ENCODE data around the gene CDKAL1. TPM values are rescaled to one million over a fixed set of nuclear protein-coding genes. Genes with fewer than 3 reads are reported as not detected.

The CDKAL1 gene
- total and polyA plus RNA-seq, 2 donors, result 5.8 to 44.1 TPM

GRCh38 chr6:21163838-21164180 lies 629.6 kb downstream of the CDKAL1 start:
- H3K36me3 ChIP-seq (ENCODE audit: insufficient read depth), result no peaks in the 10 kb centered on the region
- no peak overlapping the region for H3K4me3 ChIP-seq (ENCODE audit: low read depth, low read length)
- no peaks in the 10 kb centered on the region for H3K4me1 ChIP-seq (ENCODE audit: insufficient read depth)
- no peak for DNase-seq (ENCODE audit: extremely low spot score)
- 99% methylated on average over 2 of the region's 2 CpGs for WGBS
- H3K27ac ChIP-seq (ENCODE audit: low read depth), result no peak overlapping the region

DNA sequence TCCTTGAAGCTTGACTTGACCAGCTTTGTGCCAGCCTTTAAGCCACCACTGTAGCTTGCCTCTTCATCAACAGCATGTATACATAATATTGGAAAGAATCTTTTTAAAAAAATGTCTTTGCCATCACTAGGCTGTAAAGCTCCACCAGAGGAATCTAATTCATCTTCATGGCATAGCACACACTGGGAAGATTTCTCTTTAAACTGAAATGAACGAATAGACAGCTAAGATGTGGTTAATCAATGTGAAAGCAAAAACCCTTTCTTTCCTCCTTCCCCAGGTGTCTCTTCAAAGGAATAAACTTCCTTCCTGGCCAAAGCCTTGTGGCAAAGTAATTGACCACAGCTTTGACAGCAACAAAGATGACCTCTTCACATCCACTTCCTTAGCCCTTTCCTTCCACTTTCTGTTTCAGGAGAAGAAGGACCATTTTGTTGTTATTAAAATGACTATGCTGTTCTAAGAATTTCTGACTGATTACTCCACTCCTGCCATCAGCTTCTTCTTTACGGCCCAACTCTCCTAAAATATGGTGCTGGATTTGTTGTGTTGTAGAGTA lies 630.6 kb downstream of the CDKAL1 start:
- no peak overlapping the region for H3K27ac ChIP-seq (ENCODE audit: low read depth)
- H3K36me3 ChIP-seq (ENCODE audit: insufficient read depth), result no peaks in the 10 kb centered on the region
- no peak for DNase-seq (ENCODE audit: extremely low spot score)
- H3K4me3 ChIP-seq (ENCODE audit: low read depth, low read length), result no peak overlapping the region
- 71% methylated on average over 2 of the region's 2 CpGs for WGBS
- no peaks in the 10 kb centered on the region for H3K4me1 ChIP-seq (ENCODE audit: insufficient read depth)

- WGBS, result 93% methylated on average over 2 of the region's 2 CpGs
- DNase-seq (ENCODE audit: extremely low spot score), result no peak
- Histone ChIP-seq H3K27ac (ENCODE audit: low read depth) (no peak overlapping the region), H3K4me3 (ENCODE audit: low read depth, low read length) (no peak overlapping the region), H3K4me1 (ENCODE audit: insufficient read depth) (no peaks in the 10 kb centered on the region), H3K36me3 (ENCODE audit: insufficient read depth) (no peaks in the 10 kb centered on the region)
These were observed 632.5 kb downstream of the CDKAL1 start for GRCh38 chr6:21166754-21167153.

GRCh38 chr6:21167790-21168189 lies 633.5 kb downstream of the CDKAL1 start:
- H3K36me3 ChIP-seq (ENCODE audit: insufficient read depth), result no peaks in the 10 kb centered on the region
- H3K27ac ChIP-seq (ENCODE audit: low read depth), result no peak overlapping the region
- 37% methylated on average over 6 of the region's 6 CpGs for WGBS
- H3K4me1 ChIP-seq (ENCODE audit: insufficient read depth), result no peaks in the 10 kb centered on the region
- H3K4me3 ChIP-seq (ENCODE audit: low read depth, low read length), result no peak overlapping the region
- DNase-seq (ENCODE audit: extremely low spot score), result no peak

- no peak for DNase-seq (ENCODE audit: extremely low spot score)
- WGBS, result 96% methylated on average over 4 of the region's 4 CpGs
- no peak overlapping the region for H3K4me3 ChIP-seq (ENCODE audit: low read depth, low read length)
These were observed 637.5 kb downstream of the CDKAL1 start for GRCh38 chr6:21171801-21172200.

DNA sequence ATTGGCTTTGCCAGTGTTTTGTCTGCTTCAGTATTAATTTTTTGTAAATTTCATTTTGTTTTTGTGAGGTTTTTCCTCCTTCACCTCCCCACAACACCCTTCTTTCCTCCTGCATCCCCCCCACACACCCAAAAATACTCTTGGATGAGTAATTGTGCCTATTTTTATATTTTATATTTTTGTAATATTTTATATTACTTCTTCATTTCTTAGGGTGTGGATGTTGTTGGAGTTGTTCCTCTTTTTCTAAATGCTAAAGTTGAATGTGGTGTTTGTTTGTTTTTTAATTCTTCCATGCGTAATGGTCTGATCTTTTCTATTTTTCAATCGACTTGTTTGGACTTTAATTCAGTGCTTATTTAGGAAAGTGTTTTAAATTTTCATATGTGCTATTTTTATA lies 638.8 kb downstream of the CDKAL1 start:
- Histone ChIP-seq H3K27ac (ENCODE audit: low read depth) (no peak overlapping the region), H3K4me1 (ENCODE audit: insufficient read depth) (no peaks in the 10 kb centered on the region), H3K4me3 (ENCODE audit: low read depth, low read length) (no peak overlapping the region), H3K36me3 (ENCODE audit: insufficient read depth) (no peaks in the 10 kb centered on the region)
- WGBS, result 92% methylated on average over 2 of the region's 2 CpGs
- DNase-seq (ENCODE audit: extremely low spot score), result no peak

More at GRCh38 chr6:21171801-21172200, 637.5 kb downstream of the CDKAL1 start:
- Histone ChIP-seq H3K36me3 (ENCODE audit: insufficient read depth) (no peaks in the 10 kb centered on the region), H3K27ac (ENCODE audit: low read depth) (no peak overlapping the region), H3K4me1 (ENCODE audit: insufficient read depth) (no peaks in the 10 kb centered on the region)

- no peaks in the 10 kb centered on the region for H3K4me1 ChIP-seq (ENCODE audit: insufficient read depth)
- H3K27ac ChIP-seq (ENCODE audit: low read depth), result no peak overlapping the region
- WGBS, result 95% methylated on average over 2 of the region's 2 CpGs
- no peak overlapping the region for H3K4me3 ChIP-seq (ENCODE audit: low read depth, low read length)
- no peaks in the 10 kb centered on the region for H3K36me3 ChIP-seq (ENCODE audit: insufficient read depth)
- no peak for DNase-seq (ENCODE audit: extremely low spot score)
These were observed 639.4 kb downstream of the CDKAL1 start for GRCh38 chr6:21173678-21174077.

DNA sequence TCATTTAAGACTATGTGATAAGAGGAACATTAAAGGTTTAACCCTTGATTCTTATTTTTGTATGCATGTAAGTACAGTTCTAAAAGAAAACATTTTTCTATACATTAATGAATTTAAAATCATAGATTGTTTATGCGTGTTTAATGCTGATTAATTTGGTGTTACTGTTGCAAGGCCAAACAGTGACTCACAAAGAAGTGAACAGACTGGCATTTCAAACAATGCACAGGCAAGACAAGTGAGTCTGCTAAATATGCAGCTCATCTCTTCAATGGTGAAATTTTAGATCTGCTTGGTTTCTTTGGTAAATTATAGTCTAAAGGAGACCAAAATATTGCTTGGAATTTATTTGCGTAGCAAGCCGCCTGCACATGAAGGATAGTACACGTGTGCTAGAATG lies 641.9 kb downstream of the CDKAL1 start:
- H3K36me3 ChIP-seq (ENCODE audit: insufficient read depth), result no peaks in the 10 kb centered on the region
- WGBS, result 98% methylated on average over 4 of the region's 4 CpGs
- no peaks in the 10 kb centered on the region for H3K4me1 ChIP-seq (ENCODE audit: insufficient read depth)
- DNase-seq (ENCODE audit: extremely low spot score), result no peak
- no peak overlapping the region for H3K27ac ChIP-seq (ENCODE audit: low read depth)
- no peak overlapping the region for H3K4me3 ChIP-seq (ENCODE audit: low read depth, low read length)

DNA sequence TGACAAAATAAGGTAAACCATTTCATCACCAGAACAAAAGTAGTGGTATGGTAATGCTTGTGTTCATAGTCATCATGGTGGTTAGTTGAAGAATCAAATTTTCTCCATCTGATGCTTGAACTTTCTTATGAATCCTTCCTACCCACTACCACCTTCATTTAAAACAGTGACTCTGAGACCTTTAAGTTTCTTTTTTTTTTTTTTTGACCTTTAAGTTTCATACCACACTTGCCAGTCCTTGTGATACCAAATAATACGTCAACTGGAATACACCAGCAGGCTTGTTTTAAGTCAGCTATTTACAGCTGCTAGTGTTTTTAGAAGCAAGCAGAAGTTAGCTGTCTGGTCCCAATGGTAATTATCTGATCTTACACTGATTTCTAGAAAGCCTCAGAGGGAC lies 645.9 kb downstream of the CDKAL1 start:
- 97% methylated on average over 1 of the region's 1 CpG for WGBS
- H3K4me3 ChIP-seq (ENCODE audit: low read depth, low read length), result no peak overlapping the region
- no peak overlapping the region for H3K27ac ChIP-seq (ENCODE audit: low read depth)
- no peaks in the 10 kb centered on the region for H3K36me3 ChIP-seq (ENCODE audit: insufficient read depth)
- no peak for DNase-seq (ENCODE audit: extremely low spot score)
- no peaks in the 10 kb centered on the region for H3K4me1 ChIP-seq (ENCODE audit: insufficient read depth)

GRCh38 chr6:21180800-21181337 lies 646.6 kb downstream of the CDKAL1 start:
- no peak for DNase-seq (ENCODE audit: extremely low spot score)
- H3K4me3 ChIP-seq (ENCODE audit: low read depth, low read length), result no peak overlapping the region
- 94% methylated on average over 4 of the region's 4 CpGs for WGBS
- no peaks in the 10 kb centered on the region for H3K4me1 ChIP-seq (ENCODE audit: insufficient read depth)
- H3K27ac ChIP-seq (ENCODE audit: low read depth), result no peak overlapping the region
- H3K36me3 ChIP-seq (ENCODE audit: insufficient read depth), result no peaks in the 10 kb centered on the region

GRCh38 chr6:21181866-21182265 lies 647.6 kb downstream of the CDKAL1 start:
- WGBS, result 94% methylated on average over 1 of the region's 1 CpG
- H3K36me3 ChIP-seq (ENCODE audit: insufficient read depth), result no peaks in the 10 kb centered on the region

DNA sequence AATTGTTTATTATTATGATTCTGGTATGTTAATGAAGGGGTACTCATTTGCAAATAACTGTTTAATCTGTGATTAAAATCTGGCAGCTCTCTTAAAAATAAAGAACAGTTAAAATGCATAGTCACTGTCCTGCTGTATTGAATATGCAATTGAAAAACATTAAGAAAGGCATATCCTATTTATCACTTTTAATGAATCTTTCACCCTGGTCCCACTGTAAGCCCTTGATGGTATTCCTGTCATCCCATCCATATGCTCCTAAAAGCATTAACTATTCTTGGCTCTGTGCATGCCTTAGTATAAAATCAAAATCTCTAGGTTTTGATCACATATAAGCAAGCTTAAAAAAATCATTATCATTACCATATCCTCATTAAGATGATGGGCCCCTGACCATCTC lies 648.3 kb downstream of the CDKAL1 start:
- DNase-seq (ENCODE audit: extremely low spot score), result no peak
- Histone ChIP-seq H3K27ac (ENCODE audit: low read depth) (no peak overlapping the region), H3K4me1 (ENCODE audit: insufficient read depth) (no peaks in the 10 kb centered on the region), H3K4me3 (ENCODE audit: low read depth, low read length) (no peak overlapping the region), H3K36me3 (ENCODE audit: insufficient read depth) (no peaks in the 10 kb centered on the region)

More at GRCh38 chr6:21181866-21182265, 647.6 kb downstream of the CDKAL1 start:
- Histone ChIP-seq H3K4me1 (ENCODE audit: insufficient read depth) (no peaks in the 10 kb centered on the region), H3K27ac (ENCODE audit: low read depth) (no peak overlapping the region), H3K4me3 (ENCODE audit: low read depth, low read length) (no peak overlapping the region)
- no peak for DNase-seq (ENCODE audit: extremely low spot score)

DNA sequence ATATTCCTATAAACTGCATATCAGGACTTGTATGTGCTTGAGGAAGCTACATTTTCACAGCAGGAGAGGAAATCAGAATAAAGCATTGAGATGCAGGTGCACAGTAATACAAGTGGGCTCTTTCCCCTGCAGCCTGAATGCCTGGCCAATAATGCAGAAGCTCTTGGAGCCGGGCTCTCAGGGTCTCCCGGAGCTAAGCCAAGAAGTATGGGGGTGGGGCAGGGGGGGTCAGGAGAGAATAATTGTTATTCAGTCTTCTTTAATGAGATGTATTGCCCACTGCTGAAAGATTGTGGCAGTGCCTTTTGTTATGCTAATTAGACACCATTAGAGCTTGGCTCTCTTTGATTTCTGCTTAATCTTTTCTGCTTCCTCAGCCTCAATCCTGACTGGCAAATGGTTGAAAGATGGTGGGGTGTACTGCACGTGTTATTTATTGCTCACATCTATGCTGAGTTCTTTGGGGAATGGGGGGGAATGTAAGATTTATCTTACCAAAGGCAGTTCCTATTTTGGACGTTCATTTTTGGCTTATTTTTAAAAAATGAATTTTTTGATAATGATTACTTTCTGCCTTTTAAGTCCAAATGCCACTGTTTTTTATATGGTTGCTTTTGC lies 651.7 kb downstream of the CDKAL1 start:
- Histone ChIP-seq H3K27ac (ENCODE audit: low read depth) (no peak overlapping the region), H3K4me3 (ENCODE audit: low read depth, low read length) (no peak overlapping the region)
- 61% methylated on average over 4 of the region's 4 CpGs for WGBS

GRCh38 chr6:21186479-21187055 lies 652.3 kb downstream of the CDKAL1 start:
- 49% methylated on average over 2 of the region's 2 CpGs for WGBS
- no peaks in the 10 kb centered on the region for H3K36me3 ChIP-seq (ENCODE audit: insufficient read depth)
- H3K4me1 ChIP-seq (ENCODE audit: insufficient read depth), result no peaks in the 10 kb centered on the region
- no peak for DNase-seq (ENCODE audit: extremely low spot score)
- no peak overlapping the region for H3K27ac ChIP-seq (ENCODE audit: low read depth)
- no peak overlapping the region for H3K4me3 ChIP-seq (ENCODE audit: low read depth, low read length)

More for the DNA sequence above, 651.7 kb downstream of the CDKAL1 start:
- no peaks in the 10 kb centered on the region for H3K36me3 ChIP-seq (ENCODE audit: insufficient read depth)
- no peaks in the 10 kb centered on the region for H3K4me1 ChIP-seq (ENCODE audit: insufficient read depth)
- DNase-seq (ENCODE audit: extremely low spot score), result no peak
